NCI-H774 (cell line): ENCODE measurements around the gene EFL1.

Experiments
- DNase-seq: peaks from one replicate; lab custom pipeline; 2025; lab: John Stamatoyannopoulos, UW

EFL1 gene

GRCh38 chr15:82124331-82125263 is 137.9 kb downstream of the EFL1 start:
- DNase-seq = no peak

DNA sequence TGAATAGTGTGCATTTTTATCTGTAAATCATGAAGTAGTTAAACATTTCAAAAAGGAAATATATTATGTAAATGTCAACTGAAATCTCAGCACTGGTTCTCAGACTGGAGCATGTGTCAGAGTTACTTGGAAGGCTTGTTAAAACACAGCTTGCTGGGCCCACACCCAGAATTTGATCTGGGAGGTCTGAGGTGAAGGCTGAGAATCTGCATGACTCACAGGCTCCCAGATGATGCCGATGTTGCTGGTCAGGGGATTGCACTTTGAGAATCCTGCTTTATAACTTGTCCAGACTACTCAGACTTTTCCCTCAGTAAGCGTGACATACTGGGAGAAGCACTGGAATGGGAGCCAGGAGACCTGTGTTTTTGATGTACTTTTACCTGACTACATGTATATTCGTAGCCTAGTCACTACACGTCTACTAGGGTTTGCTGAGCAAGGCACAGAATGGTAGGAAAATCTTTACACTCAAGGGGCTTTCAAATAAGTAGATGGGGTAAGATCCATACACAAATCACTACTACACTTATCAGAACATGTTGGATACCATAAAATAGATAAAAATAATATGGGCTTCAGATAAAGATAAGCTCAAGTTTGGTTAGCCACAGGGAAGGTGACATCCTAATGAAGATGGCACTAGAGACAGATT is 139.7 kb downstream of the EFL1 start:
- no peak for DNase-seq

DNA sequence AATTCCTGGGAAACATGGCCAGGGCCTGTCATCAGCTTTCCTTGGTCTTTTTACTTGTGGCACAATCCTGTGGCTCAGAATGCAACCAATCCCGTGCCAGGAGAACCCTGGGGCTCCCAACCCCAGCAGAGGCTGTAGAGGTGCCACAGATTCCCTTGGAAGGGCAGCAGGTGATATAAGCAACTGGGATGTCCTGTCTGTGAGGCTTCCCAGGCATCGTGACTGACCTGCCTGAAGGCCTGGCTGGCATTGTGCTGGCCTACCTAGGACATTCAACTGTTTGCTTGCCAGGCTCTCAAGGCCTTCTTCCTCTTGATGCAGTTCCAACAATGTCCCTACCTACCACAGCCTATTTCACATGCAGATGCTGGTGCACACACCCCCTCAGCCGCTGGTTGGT is 144.5 kb downstream of the EFL1 start:
- DNase-seq = no peak

DNA sequence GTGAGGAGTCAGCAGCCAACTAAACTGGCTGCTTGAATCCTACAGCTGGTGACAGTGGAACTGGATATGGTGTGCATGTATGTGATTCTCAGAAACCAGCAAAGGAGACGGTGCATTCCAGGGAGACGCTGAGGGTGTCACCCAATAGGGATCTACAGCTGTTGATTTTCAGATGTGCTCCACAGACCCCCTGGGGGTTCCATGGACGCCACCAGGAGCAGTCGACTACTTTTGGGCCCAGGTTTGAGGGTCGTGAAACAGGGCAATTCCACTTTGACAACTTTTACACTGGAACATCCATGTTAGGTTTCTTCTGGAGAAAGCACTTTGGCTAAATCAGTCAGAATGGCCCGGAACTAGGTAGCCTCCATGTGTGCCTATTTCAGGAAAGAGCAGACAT is 145.2 kb downstream of the EFL1 start:
- DNase-seq = no peak

DNA sequence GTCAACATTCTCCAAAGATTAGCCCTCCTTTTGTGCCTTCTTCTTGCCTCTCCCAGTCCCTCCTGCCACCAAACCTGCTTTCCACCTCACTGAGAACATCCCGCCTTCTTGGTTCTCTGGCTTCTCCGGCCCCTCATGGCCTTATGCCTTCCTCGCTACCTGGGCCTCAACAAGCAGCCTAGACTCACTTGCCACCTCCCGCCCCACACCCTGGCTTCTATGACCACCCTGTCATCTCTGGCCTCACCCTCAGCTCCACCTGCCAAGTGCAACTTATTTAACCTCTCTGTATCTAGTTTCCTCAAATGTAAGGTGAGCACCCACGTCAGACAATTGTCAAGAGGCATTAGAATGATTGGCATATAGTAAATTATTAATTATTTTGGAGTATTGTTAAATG is 147.9 kb downstream of the EFL1 start:
- no peak for DNase-seq

DNA sequence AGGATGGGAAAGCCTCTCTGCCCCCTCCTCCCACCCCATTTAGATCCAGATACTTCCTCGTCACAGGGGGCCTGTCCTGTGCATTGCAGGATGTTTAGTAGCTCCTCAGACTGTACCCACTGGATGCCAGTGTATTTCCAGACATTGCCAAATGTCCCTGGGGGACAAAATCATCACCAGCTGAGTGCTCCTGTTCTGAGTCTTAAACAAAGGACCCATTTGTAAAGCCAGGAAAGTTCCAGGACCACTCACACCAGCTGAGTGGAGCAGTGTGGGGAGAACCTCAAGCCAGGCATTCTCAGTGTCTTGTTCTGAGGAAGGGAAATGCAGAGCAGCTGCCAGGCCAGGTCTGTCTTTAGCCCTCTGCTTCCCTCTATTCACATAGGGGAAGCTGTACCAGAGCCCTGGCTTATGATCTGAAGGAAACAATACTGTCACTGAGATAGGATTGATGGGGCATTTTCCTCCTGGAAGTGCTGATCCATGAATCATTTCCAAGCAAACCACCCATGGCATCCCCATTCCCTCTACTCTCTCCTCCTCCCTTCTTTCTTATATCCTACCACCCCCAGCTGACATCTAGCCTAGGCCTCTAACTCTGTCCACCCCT is 149.3 kb downstream of the EFL1 start:
- DNase-seq = no peak

- no peak for DNase-seq
These were observed 150.6 kb downstream of the EFL1 start for GRCh38 chr15:82111918-82112317.

DNA sequence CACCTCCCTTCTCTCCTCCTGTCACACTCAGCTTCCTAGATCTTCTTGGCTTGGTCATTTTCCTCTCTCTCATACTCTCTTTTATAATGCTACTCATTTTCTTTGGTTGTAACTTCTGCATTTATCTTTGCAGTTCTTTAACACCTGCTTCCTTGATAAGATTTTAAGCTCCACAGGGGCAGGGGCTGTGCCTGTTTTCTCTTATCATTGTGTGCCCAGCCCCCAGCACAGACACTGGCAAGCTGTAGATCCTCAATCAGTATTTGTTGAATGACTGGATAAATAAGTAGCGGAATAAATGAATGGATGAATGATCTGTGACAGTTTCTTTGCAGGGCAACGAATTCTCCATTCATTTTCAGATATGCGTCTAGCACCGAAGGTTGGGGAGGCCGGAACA is 152.4 kb downstream of the EFL1 start:
- DNase-seq = no peak

- no peak for DNase-seq
These were observed 153.9 kb downstream of the EFL1 start for GRCh38 chr15:82108489-82109078.

DNA sequence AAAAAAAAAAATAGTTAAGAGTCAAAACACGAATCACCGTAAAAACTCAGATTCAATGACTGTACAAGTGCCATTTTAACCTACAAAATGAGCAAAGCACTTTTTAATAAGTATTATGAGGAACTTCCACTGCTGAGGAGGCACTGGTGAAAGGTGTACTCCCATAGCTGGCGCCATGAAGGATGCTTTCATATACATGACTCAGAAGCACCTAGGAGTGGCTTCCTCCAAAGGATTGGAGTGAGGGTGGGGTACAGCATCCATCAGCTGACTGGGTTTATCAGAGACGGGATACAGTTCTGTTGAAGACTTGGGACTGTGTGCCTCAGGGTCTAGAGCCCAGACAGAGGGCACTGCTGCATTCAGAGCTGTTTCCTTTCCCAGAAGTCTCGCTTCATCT is 155.9 kb downstream of the EFL1 start:
- DNase-seq = no peak

DNA sequence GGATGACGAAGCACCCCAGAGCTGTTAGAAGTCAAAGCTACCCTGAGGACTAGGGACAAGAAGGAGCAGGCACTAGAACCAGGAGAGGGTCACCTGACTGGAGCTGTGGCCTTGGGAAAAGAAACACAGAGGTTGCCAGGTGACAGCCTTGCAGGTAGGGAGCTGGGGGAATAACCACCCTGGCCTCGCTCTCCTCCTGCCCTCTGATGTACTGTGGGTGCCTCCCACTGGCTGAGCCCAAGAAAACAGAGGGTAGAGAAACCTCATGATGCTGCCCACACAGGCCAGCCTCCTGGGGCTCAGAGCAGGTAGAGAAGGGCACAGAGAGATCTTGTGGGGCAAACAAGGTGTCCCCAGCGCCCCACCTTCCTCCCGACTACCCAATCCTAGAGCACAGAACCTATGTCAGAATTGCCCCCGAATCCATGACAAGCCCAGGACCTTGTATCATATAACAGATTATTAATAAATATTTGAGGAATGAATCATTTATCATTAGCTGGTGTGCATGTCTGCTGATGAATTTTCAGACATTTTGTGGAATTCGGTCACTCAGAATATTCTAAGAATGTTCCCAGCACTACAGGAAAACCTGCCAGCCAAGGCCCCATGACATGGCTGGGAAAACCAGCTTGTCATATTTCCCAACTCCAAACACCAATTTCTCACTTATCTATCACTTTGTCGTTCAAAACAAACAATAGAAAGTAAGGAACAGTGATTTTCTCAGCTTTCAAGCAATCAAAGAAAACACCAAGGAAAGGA is 156.9 kb downstream of the EFL1 start:
- peak; percentile 55 for DNase-seq

- no peak for DNase-seq
These were observed 159.1 kb downstream of the EFL1 start for GRCh38 chr15:82103468-82103867.

DNA sequence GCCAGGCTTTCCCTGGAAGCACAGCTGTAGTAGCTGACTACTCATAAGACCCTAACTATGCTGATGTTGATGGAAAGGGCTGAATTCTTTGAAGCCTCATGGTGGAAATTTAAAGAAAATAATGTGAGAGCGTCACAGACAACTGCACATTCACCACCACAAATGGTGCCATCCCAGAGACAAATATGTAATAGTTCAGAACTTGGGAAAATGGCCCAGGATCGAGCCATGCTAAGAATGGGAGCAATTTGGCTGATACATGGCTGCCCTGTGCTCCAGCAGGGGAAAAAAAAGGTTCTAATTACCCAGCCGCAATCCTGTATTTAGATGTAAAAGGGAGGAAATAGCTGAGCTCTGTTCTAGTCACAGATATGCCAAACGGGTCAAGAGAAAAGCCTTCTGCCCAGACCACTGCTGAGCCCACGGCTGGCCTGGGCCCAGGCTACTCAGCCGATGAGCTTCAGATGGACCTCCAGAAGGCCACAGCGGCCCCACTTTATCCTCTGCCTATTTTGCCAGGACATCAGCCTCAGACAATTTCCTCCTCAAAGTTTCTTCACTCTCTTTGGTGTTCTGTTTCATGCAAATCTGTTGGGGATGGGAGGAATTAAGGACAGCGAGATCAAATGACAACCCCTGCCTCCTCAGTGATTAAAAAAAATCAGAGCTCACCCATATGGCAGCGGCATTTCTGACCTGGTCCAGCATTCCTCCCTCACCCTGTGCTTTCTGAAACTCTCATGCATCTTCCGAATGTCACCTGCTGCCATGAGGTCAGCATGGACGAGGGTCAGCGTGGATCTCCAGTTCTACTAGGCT is 162.2 kb downstream of the EFL1 start:
- no peak for DNase-seq

- no peak for DNase-seq
These were observed 163.9 kb downstream of the EFL1 start for GRCh38 chr15:82098674-82099073.

DNA sequence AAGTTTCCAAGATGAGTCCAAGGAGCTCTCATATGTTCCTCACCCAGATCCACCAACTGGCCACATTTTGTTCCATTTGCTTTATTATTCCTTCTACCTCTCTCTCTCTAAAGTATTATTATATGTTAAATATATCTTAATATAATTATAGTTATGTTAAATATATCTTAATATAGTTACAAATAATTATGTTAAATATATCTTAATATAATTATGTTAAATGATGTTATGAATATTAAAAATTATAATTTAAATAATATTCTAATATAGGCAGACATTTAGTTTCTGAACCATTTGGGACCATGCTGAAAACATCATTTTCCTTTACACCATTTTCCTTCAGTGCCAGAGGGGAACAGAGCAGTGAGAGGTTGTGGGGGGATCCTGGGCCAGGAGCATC is 166.7 kb downstream of the EFL1 start:
- DNase-seq = no peak

- no peak for DNase-seq
These were observed 168.7 kb downstream of the EFL1 start for GRCh38 chr15:82093774-82094211.

DNA sequence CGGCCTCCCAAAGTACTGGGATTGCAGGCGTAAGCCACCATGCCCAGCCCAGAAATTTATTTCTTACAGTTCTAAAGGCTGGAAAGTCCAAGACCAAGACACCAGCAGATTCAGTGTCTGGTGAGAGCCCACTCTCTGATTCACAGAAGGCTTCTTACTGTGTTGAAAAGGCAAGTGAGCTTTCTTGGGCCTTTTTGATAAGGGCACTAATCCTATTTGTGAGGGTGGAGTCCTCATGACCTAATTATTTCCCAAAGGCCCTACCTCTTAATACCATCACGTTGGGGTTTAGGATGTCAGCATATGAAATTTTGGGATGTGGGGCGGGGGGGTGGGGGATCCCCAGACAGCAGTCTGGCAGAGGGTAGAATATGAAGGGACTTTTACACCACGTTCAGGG is 169.2 kb downstream of the EFL1 start:
- DNase-seq = no peak

GRCh38 chr15:82091636-82092140 is 170.8 kb downstream of the EFL1 start:
- DNase-seq = no peak

GRCh38 chr15:82086243-82086995 is 176.1 kb downstream of the EFL1 start:
- no peak for DNase-seq
